Anterior cingulate cortex (tissue), 58 donors: Measurements from ENCODE around the gene RASGRP2.
A peak's percentile ranks its signal among the peaks of the same experiment; 100 is the strongest.

ENCODE experiments used
- DNase-seq, 58 donors: peaks; one replicate each; lab custom pipeline; 2025; lab: John Stamatoyannopoulos, UW

RASGRP2 gene

DNA sequence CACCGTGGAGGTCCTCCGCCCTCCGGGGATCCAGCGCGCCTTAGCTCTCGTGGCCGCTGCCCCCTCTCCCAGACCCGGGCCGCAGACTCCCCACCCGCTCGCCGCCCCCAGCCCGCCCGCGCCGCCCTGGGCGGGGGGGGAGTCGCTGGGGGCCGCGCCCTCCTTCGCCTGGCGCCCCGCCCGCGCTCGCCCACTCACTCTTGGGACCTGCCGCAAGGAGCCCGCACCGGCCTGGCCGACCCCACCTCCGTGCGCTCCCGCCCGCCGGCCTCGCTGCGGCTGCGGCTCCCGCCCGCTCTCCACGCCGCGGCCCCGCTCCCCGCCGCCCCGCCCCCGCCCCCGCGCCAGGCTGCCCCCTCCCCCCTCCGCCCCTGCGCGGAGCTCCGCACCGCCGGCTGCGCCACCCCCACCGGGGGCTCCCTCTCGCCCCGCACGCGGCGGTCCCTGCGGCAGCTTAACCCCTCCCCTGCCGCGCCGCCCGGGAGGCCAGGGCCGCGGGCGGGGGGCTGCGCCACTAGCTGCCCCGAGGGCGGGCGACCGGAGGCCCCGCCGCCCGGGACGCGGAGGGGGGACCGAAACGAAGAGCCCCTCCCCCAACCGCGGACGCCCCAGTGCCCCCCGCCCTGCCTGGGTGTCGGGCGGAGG is 724 bp upstream of the RASGRP2 start:
- DNase-seq: no peak

- DNase-seq: peak in 24 of 58 donors; percentile 18 to 70 (median 30)
These were observed 902 bp downstream of the RASGRP2 start for GRCh38 chr11:64742889-64743590.

- peak in 2 of 58 donors; percentile 18 to 20 for DNase-seq
These were observed 1.7 kb downstream of the RASGRP2 start for GRCh38 chr11:64742087-64742888.

DNA sequence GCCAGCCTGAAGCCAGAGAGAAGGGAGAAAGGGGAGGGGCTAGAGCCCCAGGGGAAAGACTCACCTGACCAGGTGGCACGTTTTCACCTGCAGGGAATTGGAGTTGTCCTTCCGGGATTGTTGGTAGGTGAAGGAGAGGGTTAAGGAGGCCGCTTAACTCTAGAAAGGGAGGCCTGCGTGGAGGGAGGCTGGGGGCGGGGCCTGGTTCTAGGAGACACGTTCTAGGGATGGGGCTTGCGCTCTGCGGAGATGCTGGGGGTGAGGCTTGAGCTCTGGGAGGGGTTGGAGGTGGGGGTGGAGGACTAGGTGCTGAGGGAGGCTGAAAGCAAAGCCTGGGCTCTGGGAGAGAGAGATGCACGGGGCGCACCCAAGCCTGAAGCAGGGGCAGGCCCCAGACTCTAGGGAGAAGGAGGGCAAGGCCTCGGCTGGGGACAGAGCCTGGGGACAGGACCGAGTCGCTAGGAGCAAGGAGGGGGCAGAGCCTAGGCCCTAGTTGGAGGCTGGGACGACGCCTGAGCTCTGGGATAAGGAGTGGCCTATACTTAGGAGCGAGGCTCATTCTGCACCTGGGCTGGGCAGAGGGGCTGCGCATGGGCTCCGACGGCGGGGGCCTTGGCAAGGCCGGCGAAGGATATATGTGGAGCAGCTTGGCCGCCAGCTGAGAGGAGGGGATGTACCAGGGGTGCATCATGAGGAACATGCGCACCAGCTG is 2.4 kb downstream of the RASGRP2 start:
- peak in 1 of 58 donors; percentile 29 for DNase-seq

DNA sequence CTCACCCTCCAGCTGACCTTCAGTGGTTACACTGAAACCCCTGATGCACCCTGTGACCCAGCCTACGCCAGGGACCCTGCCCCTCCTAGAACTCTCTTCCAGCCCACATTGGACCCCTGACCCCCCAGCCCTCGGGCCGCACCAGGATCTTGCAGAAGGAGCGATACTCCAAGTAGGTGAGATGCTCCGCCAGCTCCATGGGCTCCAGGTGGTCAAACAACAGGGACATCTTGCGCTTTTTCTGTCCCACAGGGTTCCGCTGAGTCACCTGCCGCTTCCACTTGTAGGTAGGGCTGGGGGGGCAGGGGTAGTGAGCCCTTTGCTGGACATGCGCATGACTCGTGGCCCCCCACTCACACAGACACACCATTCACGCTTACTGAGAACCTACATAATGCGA is 4.1 kb downstream of the RASGRP2 start:
- DNase-seq: no peak

DNA sequence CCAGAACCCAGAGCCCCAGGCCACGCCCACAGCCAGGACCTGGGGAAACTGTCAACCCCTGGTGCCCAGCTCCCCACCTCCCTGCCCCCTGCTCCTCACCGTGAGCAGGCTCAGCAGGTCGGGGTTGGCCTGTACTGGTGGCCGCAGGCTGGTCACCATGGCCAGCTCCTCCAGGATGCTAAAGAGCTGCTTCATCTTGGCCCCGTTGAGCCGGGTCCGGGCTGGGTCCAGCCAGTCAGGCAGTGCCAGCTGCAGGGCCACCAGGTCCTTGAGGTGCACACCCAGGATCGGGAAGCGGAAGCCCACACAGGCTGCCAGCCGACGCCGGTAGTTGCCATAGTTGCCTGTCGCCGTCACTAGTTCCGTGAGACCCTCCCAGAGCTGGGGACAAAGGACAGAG is 7.3 kb downstream of the RASGRP2 start:
- no peak for DNase-seq

DNA sequence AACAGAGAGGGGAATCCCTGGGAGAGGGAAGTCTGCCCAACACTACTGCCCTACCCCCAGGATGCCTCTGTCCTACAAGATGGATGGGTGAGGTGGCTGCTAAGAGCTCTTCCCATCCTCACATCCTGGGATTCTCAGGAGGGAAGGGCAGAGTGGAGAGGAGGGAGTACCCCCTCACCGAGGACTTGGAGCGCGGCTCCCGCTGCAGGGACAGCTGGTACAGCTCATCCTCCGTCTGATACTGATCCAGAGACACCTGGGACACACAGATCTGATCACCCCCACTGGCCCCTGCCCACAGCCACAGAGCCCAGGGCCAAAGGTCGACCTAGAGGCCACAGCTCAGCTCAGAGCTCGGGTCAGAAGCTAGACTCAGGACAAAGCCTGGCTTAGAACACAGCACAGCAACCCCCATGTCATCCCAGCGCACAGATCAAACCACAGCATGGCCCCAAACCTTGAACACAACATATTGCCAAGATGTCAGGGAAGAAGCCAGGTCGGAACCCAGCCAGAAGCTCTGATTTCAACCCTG is 8.2 kb downstream of the RASGRP2 start:
- DNase-seq: no peak

- no peak for DNase-seq
These were observed 8.9 kb downstream of the RASGRP2 start for GRCh38 chr11:64734811-64735724.

- no peak for DNase-seq
These were observed 12.3 kb downstream of the RASGRP2 start for GRCh38 chr11:64731601-64732000.

GRCh38 chr11:64729851-64730382 is 14.0 kb downstream of the RASGRP2 start:
- no peak for DNase-seq

- DNase-seq: no peak
These were observed 15.1 kb downstream of the RASGRP2 start for GRCh38 chr11:64728757-64729365.

GRCh38 chr11:64726867-64727530 is 16.9 kb downstream of the RASGRP2 start:
- no peak for DNase-seq

- DNase-seq: no peak
These were observed 17.7 kb downstream of the RASGRP2 start for GRCh38 chr11:64726211-64726641.

DNA sequence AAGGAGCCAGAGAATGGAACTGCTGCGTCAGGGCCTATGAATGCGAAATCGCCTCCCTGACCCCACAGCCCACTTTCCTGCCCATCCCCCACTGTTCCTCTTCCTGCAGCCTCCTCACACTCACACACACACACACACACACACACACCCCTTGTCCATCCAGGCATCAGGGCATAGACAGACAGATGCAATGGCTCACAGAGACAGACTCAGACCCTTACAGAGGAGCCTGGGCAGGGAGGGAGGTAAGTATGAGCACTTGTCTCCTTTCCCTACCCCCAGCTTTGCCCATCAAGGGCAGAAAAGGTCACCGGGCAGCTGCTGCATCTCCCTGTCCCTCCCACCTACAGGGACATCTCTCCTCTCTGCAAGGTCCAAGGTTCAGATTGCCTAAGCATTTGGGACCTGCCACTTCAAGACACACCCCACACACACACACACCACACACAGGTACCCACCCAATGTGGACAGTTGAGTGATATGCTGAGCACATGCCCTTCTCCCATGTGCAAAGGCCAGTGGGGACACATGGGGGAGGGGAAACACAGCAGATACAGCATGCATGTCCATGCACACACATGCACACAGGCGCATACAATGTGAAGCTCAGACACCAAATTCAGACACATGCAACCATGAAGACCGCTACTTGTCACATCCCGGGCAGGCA is 18.9 kb downstream of the RASGRP2 start:
- no peak for DNase-seq

DNA sequence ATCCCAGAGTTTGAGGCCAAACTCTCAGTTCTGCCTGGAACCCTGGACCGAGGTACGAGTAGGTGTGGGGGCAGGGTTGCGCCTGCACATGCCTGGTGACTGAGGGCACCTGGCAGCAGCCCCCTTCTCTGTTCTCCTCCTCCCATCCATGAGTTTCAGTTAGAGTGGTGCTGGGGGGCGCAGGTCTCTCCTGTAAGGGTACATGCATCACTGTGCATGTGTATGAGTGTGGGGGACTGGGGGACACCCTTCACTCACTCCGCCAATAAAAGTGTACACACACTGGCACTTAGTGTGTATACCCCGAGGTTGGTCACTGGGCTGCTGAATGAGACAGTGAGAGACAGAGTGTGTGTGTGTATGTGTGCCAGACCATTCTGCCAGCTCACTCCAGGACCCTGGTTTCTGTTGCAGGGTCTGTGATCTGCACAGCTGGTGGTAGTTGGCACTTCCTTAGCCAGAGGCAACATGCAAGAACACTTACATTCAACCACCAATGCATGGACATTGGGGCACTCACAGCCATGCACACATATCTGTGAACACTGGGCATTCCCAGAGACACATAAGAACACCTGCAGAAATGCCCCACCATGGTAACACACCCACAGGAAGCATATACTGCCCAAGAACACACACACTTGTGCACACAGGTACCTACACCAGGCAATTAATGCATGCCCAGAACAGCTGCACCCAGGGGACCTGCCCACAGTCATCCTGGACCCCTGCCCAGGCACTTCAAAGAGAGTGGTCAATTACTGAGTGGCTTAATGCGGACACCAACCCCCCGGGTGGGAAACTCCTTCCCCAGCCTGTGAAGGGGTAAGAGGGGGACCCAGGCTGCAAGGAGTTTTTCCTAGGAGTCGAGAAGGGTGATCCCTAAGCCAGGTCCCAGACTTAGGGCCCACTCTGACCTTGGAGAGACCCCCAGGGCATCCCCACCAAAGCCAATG is 19.8 kb downstream of the RASGRP2 start:
- no peak for DNase-seq
